Body of pancreas (tissue), 4 donors: ENCODE results near the gene PTPRD. TPM values are rescaled to one million over a fixed set of nuclear protein-coding genes. Genes with fewer than 3 reads are reported as not detected.

Experiments used
- ATAC-seq: fragments of 150-250 bp; one replicate; pipeline ENCODE4 v1.9.1; 2016
- DNase-seq, 4 donors: peaks; one replicate each; pipeline ENCODE4 v3.0.0-alpha.2; 2019
- H3K27ac ChIP-seq, 4 donors: fragments of 200-600 bp; sonication (generic); 1 replicate in 3 of 4; 2 replicates in 1 of 4; pipeline versions ENCODE4 v1.5.1 to v1.6.1; 2016 to 2019; ENCODE audit warnings: mild to moderate bottlenecking in 1 of 4, mixed read lengths in 1 of 4, moderate library complexity in 1 of 4
- H3K27me3 ChIP-seq, 2 donors: fragments of 200-600 bp; sonication (generic); one replicate each; pipeline ENCODE4 v1.6.0; 2016; ENCODE audit warnings: mild to moderate bottlenecking in 1 of 2
- H3K36me3 ChIP-seq, 2 donors: fragments of 200-600 bp; sonication (generic); replicated peaks in 1 of 2; 2 replicates each; pipeline ENCODE4 v1.5.1; 2016; ENCODE audit warnings: low read depth in 2 of 2; ENCODE audit not compliant: insufficient read depth in 1 of 2
- H3K4me1 ChIP-seq: fragments of 200-600 bp; sonication (generic); one replicate; pipeline ENCODE4 v1.6.0; 2016
- H3K4me3 ChIP-seq, 2 donors: fragments of 200-600 bp; sonication (generic); 1 replicate in 1 of 2; 2 replicates in 1 of 2; pipeline ENCODE4 v1.5.1; 2016 to 2019
- H3K9me3 ChIP-seq, 3 donors: fragments of 200-600 bp; sonication (generic); 1 replicate in 2 of 3; 2 replicates in 1 of 3; pipeline ENCODE4 v1.5.1; 2016
- POLR2A ChIP-seq, 3 donors: fragments of 450-650 bp; IDR thresholded peaks; one replicate each; pipeline ENCODE4 v1.6.1; 2016; ENCODE audit warnings: antibody characterized with exemption in 3 of 3, mild to moderate bottlenecking in 2 of 3
- WGBS, 2 donors: methylation state at CpG; one replicate each; pipeline ENCODE4 v1.1.5; 2017; 5-methylcytosine and 5-hydroxymethylcytosine counted together
- intact Hi-C: fragments of 100-400 bp; cut with DNase I; formaldehyde crosslinking; loops from one replicate; pipeline ENCODE4 v1.15.1; 2023
- total RNA-seq, 2 donors: library from RNA; depleted of rRNA; stranded (reverse); fragments of >200 nt; gene quantifications; one replicate each; pipeline ENCODE4 v1.1.0, GENCODE V29; 2016
- TF ChIP-seq, protein P1 (sequence below), 7 experiments: fragments of 450-650 bp in 4 of 7; fragments of 200-600 bp in 3 of 7; sonication (generic) in 3 of 7; IDR thresholded peaks; one replicate each; pipeline ENCODE4 v1.5.1; 2016 to 2019; ENCODE audit warnings: antibody characterized with exemption in 7 of 7

Gene PTPRD
- total RNA-seq, 2 donors from 2014 or later = 4.3 to 4.9 TPM

DNA sequence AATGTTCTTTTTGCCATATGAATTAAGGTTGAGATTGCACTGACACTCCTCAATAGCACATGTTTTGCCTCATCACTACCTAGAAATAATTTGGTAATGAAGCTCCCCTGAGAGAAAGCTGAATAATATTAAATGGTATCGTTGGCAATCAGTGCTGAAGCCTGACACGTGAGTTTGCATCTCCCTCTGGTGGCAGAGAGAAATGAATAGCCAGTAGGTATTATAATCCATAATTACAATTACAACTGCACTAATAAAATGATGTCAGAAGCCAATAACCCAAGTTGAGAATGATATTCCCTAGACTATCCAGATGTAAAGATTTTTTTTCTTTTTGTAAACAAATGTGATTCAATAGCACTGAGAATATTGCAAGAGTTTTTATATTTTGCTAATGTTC is 700.3 kb downstream of the PTPRD start:
- Histone ChIP-seq H3K36me3 (no peaks in the 10 kb centered on the region), H3K27ac (no peak overlapping the region), H3K9me3 (no peaks in the 10 kb centered on the region), H3K4me3 (no peak overlapping the region), H3K4me1 (no peaks in the 10 kb centered on the region), H3K27me3 (no peaks in the 10 kb centered on the region)
- DNase-seq (no peak), ATAC-seq (no peak)
- intact Hi-C loops = no loop called here
- WGBS, 2 donors = 6 to 9% methylated on average over 2 of the region's 2 CpGs
- no peak for TF ChIP-seq POLR2A (IDR thresholded peaks at IDR 0.05)
- TF ChIP-seq, protein P1, sequence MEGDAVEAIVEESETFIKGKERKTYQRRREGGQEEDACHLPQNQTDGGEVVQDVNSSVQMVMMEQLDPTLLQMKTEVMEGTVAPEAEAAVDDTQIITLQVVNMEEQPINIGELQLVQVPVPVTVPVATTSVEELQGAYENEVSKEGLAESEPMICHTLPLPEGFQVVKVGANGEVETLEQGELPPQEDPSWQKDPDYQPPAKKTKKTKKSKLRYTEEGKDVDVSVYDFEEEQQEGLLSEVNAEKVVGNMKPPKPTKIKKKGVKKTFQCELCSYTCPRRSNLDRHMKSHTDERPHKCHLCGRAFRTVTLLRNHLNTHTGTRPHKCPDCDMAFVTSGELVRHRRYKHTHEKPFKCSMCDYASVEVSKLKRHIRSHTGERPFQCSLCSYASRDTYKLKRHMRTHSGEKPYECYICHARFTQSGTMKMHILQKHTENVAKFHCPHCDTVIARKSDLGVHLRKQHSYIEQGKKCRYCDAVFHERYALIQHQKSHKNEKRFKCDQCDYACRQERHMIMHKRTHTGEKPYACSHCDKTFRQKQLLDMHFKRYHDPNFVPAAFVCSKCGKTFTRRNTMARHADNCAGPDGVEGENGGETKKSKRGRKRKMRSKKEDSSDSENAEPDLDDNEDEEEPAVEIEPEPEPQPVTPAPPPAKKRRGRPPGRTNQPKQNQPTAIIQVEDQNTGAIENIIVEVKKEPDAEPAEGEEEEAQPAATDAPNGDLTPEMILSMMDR (IDR thresholded peaks at IDR 0.05) = peak in 1 of 7 experiments; percentile 20

DNA sequence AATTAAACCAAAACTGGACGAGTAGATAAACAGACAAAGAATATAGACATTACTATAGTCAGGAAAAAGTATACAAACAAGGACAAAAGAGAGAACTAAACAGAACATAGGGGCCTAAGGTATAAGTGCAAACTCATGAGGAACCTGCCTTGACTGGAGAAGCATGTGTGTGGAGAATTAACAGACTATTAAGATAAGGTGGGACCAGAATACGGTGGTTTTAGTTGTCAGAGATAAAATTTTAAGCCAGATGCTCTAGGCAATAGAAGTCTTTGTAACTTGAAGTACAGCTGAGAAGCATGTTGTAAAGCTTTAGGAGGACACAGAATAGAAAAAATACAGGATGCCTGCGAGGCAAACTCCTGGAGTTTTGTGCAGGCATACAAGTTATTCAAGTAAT is 707.1 kb downstream of the PTPRD start:
- no peaks in the 10 kb centered on the region for H3K36me3 ChIP-seq
- no peaks in the 10 kb centered on the region for H3K4me1 ChIP-seq
- WGBS, 2 donors = 37 to 38% methylated on average over 3 of the region's 3 CpGs
- H3K4me3 ChIP-seq = no peak overlapping the region
- TF ChIP-seq, protein P1 (IDR thresholded peaks at IDR 0.05) = no peak
- TF ChIP-seq POLR2A (IDR thresholded peaks at IDR 0.05) = no peak
- ATAC-seq (no peak), DNase-seq (no peak)
- no peaks in the 10 kb centered on the region for H3K9me3 ChIP-seq
- no peaks in the 10 kb centered on the region for H3K27me3 ChIP-seq
- intact Hi-C loops = no loop called here
- H3K27ac ChIP-seq = no peak overlapping the region

DNA sequence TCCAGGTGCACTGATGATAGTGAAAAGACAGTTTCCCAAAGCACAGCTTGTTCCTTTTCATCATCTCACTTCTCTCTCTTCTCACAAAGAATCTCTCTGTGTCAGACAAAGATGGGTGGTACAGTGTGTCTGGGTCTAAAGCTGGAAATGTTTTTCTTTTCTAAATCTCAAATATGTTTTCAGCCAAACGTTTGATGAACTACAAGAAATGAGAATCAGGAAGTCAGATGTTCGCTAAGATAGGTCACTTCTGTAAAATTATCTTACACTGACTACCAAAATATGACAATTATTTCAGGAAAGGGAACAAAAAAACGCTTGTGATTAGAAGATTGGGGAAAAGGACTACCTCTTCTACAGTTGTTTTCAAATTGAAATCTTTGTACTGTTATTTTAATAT is 708.8 kb downstream of the PTPRD start:
- intact Hi-C loops = no loop called here
- Histone ChIP-seq H3K4me3 (no peak overlapping the region), H3K36me3 (no peaks in the 10 kb centered on the region), H3K4me1 (no peaks in the 10 kb centered on the region), H3K9me3 (no peaks in the 10 kb centered on the region), H3K27me3 (no peaks in the 10 kb centered on the region), H3K27ac (no peak overlapping the region)
- DNase-seq (no peak), ATAC-seq (no peak)
- TF ChIP-seq POLR2A (IDR thresholded peaks at IDR 0.05) = no peak
- TF ChIP-seq, protein P1 (IDR thresholded peaks at IDR 0.05) = no peak
- WGBS, 2 donors = 26 to 39% methylated on average over 3 of the region's 3 CpGs

DNA sequence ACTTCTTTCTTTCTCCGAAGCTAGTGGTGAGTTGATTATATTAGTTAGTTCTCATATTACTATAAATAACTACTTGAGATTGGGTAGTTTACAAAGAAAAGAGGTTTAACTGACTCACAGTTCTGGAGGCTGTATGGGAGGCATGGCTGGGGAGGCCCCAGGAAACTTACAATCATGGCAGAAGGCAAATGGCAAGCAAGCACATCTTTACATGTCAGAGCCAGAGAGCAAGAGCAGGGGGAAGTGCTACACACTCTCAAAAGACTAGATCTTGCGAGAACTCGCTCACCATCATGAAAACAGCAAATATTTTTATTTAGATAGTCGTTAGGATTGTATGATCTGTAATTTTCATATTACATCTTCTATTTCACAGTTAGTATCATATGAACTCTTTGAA is 711.2 kb downstream of the PTPRD start:
- H3K4me3 ChIP-seq = no peak overlapping the region
- H3K27ac ChIP-seq = no peak overlapping the region
- intact Hi-C loops = no loop called here
- ATAC-seq (no peak), DNase-seq (no peak)
- no peaks in the 10 kb centered on the region for H3K4me1 ChIP-seq
- H3K9me3 ChIP-seq = no peaks in the 10 kb centered on the region
- H3K36me3 ChIP-seq = no peaks in the 10 kb centered on the region
- TF ChIP-seq, protein P1 (IDR thresholded peaks at IDR 0.05) = no peak
- TF ChIP-seq POLR2A (IDR thresholded peaks at IDR 0.05) = no peak
- 27 to 35% methylated on average over 4 of the region's 4 CpGs for whole genome bisulfite sequencing, 2 donors
- no peaks in the 10 kb centered on the region for H3K27me3 ChIP-seq

DNA sequence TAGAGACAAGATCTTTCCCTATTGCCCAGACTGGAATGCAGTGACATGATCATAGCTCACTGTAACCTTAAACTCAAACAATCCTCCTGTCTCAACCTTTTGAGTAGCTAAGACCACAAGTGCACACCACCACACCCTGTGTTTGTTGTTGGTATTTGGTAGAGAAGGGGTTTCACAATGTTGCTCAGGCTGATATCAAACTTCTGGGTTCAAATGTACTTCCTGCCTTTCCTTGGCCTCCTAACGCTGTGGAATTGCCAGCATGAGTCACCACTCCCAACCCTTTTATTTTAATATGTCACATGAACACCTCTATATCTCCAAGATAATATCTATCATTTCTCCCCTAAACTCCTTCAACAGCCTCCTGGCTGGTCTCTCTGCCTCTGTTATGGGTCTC is 719.0 kb downstream of the PTPRD start:
- no peak for DNase-seq
- no peaks in the 10 kb centered on the region for H3K27me3 ChIP-seq
- no peaks in the 10 kb centered on the region for H3K4me1 ChIP-seq
- H3K36me3 ChIP-seq = no peaks in the 10 kb centered on the region
- no peak for ATAC-seq
- H3K27ac ChIP-seq = no peak overlapping the region
- intact Hi-C loops = no loop called here
- WGBS, 2 donors = 42 to 44% methylated on average over 1 of the region's 1 CpG
- H3K9me3 ChIP-seq = no peaks in the 10 kb centered on the region
- no peak overlapping the region for H3K4me3 ChIP-seq
- no peak for TF ChIP-seq POLR2A (IDR thresholded peaks at IDR 0.05)
- TF ChIP-seq, protein P1 (IDR thresholded peaks at IDR 0.05) = no peak
